Measurements from ENCODE around the gene TEX264.

The TEX264 gene

DNA sequence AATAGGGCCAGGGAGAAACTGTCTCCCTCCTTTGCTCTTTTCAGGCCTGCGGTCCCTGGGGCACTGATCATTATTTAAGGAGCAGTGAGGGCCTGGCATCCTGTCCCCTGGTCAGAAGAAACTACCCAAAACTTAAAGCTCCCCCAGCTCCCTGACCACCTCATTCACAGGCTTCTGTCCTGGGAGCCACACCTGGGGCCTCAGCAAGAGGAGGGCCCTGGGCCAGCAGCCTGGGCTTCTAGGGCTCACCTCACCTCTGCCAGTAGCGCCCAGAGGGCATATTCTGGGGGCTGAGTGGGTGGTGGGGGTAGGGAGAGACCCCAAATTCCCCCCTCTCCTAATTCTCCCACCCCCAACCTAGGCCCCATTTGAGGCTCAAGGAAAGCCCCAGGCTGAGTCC, 31.1 kb downstream of the TEX264 start:
- no peak for DNase-seq

DNA sequence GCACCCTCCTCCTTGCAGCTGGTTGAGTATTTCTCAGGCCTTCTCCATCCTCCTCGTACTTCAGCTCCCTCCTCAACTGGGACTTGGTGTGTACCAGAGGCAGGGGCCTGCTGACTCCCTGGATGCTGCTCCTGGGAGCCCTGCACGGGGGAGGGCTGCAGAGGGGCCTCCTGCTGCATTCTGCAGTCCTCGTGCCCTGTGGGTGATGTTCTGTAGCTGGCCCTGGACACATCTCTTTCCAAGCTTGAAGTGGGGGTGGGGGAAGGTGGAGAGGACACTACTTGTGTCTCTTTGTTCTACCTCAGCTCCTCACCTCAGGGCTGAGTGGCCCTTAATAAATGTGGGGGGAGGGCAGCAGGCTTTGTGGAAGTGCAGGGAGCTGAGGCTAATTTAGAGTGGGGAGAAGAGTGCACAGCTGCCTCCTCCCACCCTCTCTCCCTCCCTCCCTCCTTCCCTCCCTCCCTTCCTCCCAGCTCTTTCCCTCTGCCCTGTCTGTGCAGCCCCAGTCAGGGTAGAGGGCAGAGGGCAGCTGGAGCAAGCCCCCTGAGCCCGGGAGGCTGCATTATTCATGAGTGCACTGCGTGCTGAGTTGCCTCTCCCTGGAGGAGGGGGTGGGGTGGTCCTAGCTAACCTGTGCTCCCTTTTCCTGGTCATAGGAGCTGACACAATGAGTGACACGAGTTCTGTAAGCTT, 32.2 kb downstream of the TEX264 start:
- peak; percentile 58 for DNase-seq

DNA sequence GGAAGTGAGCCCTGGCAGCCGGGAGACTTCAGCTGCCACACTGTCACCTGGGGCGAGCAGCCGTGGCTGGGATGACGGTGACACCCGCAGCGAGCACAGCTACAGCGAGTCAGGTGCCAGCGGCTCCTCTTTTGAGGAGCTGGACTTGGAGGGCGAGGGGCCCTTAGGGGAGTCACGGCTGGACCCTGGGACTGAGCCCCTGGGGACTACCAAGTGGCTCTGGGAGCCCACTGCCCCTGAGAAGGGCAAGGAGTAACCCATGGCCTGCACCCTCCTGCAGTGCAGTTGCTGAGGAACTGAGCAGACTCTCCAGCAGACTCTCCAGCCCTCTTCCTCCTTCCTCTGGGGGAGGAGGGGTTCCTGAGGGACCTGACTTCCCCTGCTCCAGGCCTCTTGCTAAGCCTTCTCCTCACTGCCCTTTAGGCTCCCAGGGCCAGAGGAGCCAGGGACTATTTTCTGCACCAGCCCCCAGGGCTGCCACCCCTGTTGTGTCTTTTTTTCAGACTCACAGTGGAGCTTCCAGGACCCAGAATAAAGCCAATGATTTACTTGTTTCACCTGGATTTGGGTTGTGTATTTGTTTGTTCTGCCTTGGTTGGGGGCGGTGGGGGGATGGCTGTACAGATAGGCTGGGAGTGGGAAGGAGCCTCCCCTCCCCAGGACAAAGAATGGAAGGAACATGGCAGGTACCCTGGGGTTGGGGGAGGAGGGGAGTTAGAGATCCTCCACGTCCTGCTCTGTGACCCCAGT, 32.9 kb downstream of the TEX264 start:
- DNase-seq, result peak; percentile 55

DNA sequence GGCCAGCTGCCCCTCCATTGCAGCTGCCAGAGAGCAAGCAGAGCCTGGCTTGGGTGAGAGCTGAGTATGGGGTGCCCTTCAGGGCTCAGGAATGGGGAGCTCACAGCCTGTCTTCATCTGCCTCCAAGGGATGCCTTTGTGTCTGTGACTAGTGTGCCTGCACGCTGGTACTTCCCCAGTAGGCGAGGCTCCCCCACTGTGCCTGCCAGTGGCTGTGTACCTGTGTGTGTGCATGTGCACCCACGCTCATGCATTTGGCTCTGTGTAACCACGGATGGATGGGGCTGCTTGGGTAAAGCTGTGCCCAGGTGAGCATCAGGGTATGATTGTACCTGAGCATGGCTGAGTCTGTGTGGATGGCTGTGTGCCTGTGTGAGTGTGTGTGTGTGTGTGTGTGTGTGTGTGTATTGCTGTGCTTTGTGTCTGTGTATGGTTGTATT, 33.5 kb downstream of the TEX264 start:
- DNase-seq, result no peak

DNA sequence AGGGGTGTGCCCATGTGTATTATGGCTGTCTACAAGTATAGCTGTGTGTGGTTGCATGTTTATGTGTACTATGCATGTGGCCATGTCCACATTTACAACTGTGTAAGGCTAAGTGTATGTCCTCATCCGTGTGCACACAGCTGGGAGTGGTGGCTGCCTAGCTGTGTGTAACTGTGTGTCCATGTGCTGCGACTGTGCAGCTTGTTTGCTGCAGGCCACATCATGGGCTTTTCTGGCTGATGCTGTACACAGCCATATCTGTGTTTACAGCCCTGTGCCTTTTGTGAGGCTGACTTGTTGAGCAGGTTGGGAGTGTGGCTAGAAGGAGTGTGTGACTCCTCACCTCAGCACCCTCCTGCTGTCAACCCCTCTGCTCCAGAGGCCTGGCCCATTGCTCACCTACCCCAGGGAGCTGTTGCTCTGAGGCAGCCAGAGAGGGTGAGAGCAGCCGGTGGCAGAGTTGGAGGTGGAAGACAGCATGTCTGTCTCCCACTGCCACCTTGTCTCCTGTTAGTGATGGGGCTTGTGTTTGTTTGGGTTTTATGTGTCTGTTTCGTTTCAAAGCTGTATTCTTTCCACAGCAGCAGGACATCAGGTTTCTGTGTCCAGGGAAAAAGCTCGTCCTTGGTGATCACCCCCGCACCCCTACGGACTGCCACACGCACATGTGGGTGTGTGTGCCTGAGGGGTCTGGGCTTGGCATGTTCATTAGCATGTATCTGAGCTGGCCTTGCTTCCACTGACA, 34.4 kb downstream of the TEX264 start:
- DNase-seq, result no peak

DNA sequence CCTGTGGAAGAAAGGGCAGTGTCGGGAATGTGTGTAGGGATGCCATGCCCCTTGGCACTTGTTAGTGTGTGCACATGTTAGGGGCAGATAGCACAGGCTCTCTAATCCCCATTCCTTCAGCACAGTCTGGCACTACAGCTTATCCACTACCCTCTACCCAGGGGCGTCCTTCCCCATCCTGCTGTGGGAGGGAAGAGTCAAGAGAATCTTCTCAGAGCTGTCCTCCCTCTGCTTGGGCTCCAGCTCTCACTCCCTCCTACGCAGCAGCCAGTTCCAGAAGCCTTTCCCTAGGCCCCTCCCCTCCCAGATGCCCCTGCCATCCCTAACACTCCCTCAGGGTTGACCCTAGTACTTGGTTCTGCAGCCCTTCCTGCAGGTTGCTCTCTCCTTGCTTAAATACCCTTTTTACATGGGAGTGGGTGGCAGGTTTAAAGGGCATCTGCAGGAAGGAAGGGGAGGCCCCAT, 35.0 kb downstream of the TEX264 start:
- DNase-seq, result no peak

DNA sequence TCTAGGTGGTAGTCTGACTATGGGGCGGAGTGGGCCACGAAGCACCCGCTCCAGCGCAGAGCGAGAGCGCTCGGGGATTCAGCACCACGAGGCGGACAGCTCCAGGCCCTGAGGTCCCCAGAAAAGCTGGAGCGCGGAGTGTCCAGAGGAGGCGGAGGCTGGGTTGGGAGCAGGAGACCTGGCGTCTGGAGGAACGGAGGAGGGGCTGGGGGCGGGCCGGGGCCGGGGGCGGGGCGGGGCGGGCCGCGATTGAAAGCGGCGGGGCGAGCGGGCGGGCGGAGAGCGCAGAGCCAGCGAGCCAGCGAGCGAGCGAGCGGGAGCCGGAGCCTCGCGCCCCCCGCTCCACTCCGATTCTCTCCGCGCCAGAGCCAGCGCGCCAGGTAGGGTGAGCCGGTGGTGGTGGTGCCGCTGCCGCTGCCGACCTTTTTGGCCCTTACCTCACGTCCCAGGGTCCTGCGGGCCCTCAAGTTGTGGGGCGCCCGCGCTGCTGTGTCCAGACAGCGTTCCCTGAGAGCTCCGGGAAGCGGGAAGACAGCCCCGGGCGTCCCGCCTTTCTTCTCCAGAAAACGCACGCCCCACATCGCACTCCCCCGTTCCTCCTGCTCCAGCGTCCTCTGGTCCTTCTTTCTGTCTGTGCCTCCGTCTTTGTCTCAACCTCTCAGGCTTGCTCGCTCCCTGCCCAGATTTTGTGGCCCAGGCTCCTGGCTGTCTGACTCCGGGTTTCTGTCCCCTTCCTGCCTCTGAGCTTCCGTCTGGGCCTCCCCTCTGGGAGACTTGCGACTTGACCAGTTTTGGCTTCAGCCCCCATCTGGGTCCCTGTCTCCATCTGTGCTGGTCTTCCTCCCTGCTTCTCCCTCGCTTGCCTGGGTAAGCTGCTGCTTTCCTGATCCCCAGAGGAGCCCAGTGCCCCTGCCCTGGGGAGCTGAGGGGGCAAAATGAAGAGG, 36.0 kb downstream of the TEX264 start, which contains the start of gene GRM2:
Gene GRM2, plus strand, starts transcription at position 281 of the 944 bp plus-strand sequence. CDS start 1,916 bp downstream, outside the sequence.
- DNase-seq, result peak; percentile 88

DNA sequence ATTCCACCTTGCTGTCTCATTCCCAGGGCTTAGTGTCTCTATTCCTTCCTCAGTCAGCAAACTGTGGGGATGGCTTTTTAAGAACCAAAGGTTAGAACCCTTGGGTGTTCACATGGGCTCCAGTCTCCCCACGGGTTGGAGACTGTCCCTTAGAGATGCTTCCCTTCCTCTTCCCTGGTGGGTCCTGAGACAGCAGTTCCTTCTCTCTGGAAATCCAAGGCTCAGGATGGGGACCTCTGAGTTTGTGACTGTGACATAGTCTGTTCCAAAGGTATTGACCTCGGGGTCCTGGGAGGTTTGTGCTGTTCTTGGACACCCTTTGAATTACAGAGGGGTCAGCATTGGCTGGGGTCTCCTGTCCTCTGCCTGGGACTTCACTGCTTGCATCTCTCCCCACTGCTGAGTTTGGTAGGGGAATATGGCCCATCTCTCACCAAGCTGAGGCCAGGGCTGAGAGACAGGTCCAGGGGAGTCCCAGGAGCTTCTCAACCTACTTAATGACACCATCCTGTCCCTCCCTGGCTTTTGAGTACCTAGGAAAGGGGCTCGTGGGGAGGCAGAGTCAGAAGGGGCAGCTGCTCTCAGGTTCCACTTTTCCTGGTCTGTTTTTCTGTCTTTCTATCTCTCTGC, 37.3 kb downstream of the TEX264 start:
- DNase-seq, result no peak

DNA sequence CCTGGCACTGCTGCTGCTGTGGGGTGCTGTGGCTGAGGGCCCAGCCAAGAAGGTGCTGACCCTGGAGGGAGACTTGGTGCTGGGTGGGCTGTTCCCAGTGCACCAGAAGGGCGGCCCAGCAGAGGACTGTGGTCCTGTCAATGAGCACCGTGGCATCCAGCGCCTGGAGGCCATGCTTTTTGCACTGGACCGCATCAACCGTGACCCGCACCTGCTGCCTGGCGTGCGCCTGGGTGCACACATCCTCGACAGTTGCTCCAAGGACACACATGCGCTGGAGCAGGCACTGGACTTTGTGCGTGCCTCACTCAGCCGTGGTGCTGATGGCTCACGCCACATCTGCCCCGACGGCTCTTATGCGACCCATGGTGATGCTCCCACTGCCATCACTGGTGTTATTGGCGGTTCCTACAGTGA, 38.0 kb downstream of the TEX264 start:
- no peak for DNase-seq

DNA sequence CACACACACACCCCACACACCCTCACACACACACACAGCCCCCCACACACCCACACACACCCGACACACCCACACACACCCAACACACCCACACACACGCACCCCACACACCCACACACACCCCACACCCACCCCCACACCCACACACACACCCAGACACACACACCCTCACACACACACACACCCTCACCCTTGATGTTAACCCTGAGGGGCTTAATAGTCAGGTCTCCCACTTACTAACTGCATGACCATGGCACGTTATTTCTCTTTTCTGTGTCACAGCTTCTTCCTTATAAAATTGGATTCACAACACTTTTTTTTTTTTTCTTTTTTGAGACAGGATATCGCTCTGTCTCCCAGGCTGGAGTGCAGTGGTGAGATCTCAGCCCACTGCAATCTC, 38.6 kb downstream of the TEX264 start:
- no peak for DNase-seq

DNA sequence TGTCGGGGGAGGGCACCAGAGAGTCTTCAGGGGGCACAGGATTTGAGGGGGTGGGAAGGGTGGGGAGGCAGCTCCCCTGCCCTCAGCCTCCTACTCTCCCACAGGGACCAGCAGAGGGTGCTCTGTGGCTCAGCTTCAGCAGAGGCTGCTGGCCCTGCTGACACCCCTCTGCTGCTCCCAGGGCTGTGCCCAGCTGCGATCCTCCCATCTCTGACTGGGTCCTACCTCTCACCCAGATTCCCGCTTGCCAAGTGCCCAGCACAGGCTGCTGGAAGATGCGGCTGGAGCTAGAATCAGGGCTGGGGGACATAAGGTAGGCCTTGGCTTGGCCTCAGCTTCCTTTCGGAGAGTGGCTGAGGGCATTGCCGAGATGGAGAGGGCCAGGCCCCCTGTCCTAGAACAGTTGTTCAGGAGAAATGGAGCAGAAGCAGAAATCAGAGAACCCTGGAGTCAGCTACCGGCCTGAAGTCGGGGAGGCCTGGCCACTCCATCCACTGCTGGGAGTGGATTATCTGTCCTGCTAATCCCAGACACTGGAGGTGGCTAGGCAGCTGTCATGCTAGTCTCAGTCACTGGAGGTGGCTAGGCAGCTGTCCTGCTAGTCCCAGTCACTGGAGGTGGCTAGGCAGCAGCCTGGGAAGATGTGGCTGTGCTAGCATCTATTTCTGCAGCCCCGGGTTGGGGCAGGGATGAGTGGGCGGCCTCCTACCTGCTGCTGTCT, 39.7 kb downstream of the TEX264 start:
- no peak for DNase-seq

DNA sequence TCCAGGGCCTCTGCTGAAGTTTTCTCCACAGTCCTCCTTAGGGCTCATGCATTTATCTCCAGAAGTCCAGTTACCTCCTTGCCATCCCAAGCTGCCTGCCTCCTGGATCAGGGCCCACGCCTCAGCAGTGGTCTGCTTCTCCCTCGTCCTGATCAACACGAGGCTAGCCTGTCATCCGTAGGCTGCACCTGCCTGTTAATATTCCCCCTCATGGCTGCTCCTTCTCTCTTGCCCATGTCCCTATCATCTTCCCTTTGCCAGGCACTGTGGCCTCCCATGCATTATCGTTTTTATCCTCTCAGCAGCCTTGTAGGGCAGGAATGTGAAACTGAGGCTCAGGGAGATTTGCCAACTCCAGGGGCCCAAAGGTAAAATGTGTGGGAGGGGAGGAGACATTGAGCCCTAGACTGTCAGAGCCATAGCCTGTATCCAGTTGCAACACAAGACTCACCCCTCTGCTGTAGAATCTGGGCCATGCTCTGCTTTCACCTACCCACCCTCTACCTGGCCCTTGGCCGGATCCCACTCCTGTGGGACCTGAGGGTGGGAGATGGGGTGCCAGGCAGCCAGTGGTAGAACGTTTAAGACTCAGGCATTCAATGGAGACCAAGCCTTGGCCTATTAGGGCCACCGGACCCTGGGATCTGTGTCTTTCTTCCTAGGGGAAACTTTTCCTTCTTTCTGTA, 40.4 kb downstream of the TEX264 start:
- DNase-seq, result no peak

DNA sequence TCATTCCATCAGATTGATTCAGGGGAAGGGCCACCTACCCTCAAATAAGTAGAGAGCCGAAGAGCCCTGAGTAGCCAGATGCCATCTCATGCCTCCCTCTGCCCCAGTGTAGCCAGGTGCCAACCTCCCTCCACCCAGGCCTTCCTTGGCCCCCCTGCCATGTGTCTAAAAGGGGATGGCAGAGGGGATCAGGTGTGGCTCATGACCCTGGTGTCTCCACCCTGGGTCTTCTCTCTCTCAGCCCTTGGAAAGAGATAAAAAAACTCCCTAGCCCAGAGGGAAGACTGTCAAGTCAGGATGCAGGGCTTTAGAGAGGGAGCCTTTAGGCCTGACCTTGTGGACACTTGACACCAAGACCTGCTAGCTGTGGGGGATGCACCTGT, 41.0 kb downstream of the TEX264 start:
- no peak for DNase-seq

DNA sequence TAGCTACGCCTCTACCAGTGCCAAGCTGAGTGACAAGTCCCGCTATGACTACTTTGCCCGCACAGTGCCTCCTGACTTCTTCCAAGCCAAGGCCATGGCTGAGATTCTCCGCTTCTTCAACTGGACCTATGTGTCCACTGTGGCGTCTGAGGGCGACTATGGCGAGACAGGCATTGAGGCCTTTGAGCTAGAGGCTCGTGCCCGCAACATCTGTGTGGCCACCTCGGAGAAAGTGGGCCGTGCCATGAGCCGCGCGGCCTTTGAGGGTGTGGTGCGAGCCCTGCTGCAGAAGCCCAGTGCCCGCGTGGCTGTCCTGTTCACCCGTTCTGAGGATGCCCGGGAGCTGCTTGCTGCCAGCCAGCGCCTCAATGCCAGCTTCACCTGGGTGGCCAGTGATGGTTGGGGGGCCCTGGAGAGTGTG, 41.5 kb downstream of the TEX264 start:
- DNase-seq, result no peak

DNA sequence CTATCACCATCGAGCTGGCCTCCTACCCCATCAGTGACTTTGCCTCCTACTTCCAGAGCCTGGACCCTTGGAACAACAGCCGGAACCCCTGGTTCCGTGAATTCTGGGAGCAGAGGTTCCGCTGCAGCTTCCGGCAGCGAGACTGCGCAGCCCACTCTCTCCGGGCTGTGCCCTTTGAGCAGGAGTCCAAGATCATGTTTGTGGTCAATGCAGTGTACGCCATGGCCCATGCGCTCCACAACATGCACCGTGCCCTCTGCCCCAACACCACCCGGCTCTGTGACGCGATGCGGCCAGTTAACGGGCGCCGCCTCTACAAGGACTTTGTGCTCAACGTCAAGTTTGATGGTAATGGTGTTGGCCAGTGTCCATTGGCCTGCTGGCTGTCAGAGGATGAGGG, 41.9 kb downstream of the TEX264 start:
- no peak for DNase-seq

DNA sequence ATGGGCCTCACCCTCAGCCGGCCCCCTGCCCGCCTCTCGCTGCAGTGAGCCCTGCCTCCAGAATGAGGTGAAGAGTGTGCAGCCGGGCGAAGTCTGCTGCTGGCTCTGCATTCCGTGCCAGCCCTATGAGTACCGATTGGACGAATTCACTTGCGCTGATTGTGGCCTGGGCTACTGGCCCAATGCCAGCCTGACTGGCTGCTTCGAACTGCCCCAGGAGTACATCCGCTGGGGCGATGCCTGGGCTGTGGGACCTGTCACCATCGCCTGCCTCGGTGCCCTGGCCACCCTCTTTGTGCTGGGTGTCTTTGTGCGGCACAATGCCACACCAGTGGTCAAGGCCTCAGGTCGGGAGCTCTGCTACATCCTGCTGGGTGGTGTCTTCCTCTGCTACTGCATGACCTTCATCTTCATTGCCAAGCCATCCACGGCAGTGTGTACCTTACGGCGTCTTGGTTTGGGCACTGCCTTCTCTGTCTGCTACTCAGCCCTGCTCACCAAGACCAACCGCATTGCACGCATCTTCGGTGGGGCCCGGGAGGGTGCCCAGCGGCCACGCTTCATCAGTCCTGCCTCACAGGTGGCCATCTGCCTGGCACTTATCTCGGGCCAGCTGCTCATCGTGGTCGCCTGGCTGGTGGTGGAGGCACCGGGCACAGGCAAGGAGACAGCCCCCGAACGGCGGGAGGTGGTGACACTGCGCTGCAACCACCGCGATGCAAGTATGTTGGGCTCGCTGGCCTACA, 44.4 kb downstream of the TEX264 start:
- DNase-seq, result no peak

DNA sequence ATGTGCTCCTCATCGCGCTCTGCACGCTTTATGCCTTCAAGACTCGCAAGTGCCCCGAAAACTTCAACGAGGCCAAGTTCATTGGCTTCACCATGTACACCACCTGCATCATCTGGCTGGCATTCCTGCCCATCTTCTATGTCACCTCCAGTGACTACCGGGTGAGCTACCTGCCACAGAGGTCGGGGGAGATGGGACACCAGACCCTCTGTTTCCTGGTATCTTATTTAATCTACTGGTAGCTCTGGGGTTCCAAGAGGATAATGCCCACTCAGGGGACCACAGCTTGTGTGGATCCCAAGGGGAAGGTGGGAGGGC, 44.9 kb downstream of the TEX264 start:
- DNase-seq, result no peak

DNA sequence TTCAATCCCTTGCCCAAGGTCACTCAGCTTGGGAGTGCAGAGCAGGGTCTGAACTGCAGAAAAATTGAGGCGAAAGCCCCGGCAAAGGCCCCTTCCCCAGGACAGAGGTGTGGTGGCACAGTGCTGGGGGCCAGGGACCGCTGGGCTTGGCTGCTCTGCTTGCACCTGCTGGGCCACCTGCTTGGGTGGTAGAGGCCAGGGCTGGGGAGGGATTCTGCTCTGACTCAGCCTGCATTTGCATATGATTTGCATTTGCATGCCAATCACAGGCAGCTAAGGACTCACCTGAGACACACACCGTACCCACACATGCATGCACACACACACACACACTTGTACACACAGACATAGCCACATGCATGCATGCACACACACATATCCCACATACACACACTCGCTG, 45.8 kb downstream of the TEX264 start:
- no peak for DNase-seq

DNA sequence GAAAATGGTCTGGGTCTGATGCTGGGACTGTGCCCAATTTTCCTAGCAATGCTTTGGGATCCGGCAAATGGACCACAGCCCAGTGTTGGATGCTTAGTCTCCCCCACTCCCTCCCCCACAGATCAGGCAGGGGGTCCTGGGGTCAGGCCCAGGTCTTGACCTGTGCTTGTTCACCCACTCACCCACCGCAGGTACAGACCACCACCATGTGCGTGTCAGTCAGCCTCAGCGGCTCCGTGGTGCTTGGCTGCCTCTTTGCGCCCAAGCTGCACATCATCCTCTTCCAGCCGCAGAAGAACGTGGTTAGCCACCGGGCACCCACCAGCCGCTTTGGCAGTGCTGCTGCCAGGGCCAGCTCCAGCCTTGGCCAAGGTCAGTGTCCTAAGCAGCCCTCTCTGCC, 46.4 kb downstream of the TEX264 start:
- DNase-seq, result no peak

DNA sequence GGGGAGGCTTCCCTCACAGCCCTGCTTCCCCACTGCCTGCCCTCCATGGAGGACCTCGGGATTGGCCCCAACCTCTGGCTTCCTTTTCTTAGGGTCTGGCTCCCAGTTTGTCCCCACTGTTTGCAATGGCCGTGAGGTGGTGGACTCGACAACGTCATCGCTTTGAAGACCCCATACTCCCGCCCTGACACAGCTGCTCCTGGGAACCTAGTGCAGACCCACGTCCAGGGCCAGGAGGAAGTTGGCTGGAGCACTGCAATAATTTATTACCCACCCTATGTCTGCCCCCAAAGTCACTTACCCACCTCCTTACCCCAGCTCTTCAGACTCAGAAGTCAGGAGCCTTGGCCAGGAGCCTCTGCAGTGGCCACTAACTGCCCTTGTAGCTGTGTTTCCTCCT, 46.9 kb downstream of the TEX264 start:
- no peak for DNase-seq
